Right lobe of liver (tissue), 6 donors: ENCODE measurements around the gene OR2H2. TPM values are rescaled to one million over a fixed set of nuclear protein-coding genes. Genes with fewer than 3 reads are reported as not detected.
A peak's percentile ranks its signal among the peaks of the same experiment; 100 is the strongest.

Source experiments
- ATAC-seq, 4 donors: fragments of 200-7000 bp; cut with Tn5 transposase; one replicate each; pipeline ENCODE4 v1.9.1; 2020; ENCODE audit warnings: mild to moderate bottlenecking in 4 of 4, moderate library complexity in 4 of 4
- DNase-seq, 3 donors: peaks; one replicate each; pipeline ENCODE4 v3.0.0-alpha.2; 2020
- H3K27ac ChIP-seq, 3 donors: fragments of 200-600 bp; one replicate each; pipeline ENCODE4 v1.8.0; 2022
- H3K27me3 ChIP-seq, 2 donors: fragments of 200-600 bp; one replicate each; pipeline ENCODE4 v1.8.0; 2022
- H3K36me3 ChIP-seq, 4 donors: fragments of 200-600 bp; sonication (generic) in 1 of 4; one replicate each; pipeline versions ENCODE4 v1.5.1 to v1.8.0; 2017 to 2022; ENCODE audit warnings: control low read depth in 1 of 4
- H3K4me1 ChIP-seq, 4 donors: fragments of 200-600 bp; sonication (generic) in 1 of 4; one replicate each; pipeline versions ENCODE4 v1.5.1 to v1.8.0; 2017 to 2022; ENCODE audit warnings: control low read depth in 1 of 4
- H3K4me3 ChIP-seq, 3 donors: fragments of 200-600 bp; one replicate each; pipeline ENCODE4 v1.8.0; 2022
- H3K9me3 ChIP-seq, 4 donors: fragments of 200-600 bp; sonication (generic) in 1 of 4; one replicate each; pipeline versions ENCODE4 v1.5.1 to v1.8.0; 2017 to 2022; ENCODE audit warnings: control low read depth in 1 of 4
- POLR2A ChIP-seq: fragments of 450-650 bp; IDR thresholded peaks from one replicate; pipeline ENCODE4 v1.6.1; 2017; ENCODE audit warnings: antibody characterized with exemption, mild to moderate bottlenecking
- WGBS: methylation state at CpG from one replicate; pipeline ENCODE4 v1.1.6; 2018; ENCODE audit warnings: low coverage, low lambda C conversion rate; ENCODE audit not compliant: insufficient coverage; ENCODE audit errors: missing lambda C conversion rate; 5-methylcytosine and 5-hydroxymethylcytosine counted together
- intact Hi-C, 2 donors: fragments of 100-400 bp; cut with DNase I; formaldehyde crosslinking; loops; one replicate each; pipeline versions ENCODE4 v1.11.2 to v1.14.1; 2022
- total RNA-seq, 6 experiments: library from RNA; depleted of rRNA in 2 of 6; stranded (reverse); fragments of >200 nt in 2 of 6; fragmentation: NEBNext Ultra II Directional in 3 of 6; extraction: Animal tissue kit (Norgen Biotek cat#: 25700) in 3 of 6; gene quantifications; one replicate each; pipeline versions ENCODE4 v1.1.0 to v1.2.4, GENCODE V29; 2016 to 2023
- TF ChIP-seq, protein P1 (sequence below), 4 donors: fragments of 200-600 bp in 3 of 4; fragments of 450-650 bp in 1 of 4; IDR thresholded peaks; one replicate each; pipeline versions ENCODE4 v1.5.1 to v1.8.0; 2016 to 2022; ENCODE audit warnings: antibody characterized with exemption in 4 of 4, mild to moderate bottlenecking in 2 of 4
- donor health status: DM: no; HTN: yes; CAD: no.
- donor health status: DM: no; HTN: no; CAD: no.
- donor health status: DM: no; HTN: no; CAD: no.
- donor health status: DM: no; HTN: yes; CAD: no.
- donor health status: DM: no; HTN: yes; CAD: no.

The OR2H2 gene
- total RNA-seq, 6 experiments from 2014 or later, result not detected

DNA sequence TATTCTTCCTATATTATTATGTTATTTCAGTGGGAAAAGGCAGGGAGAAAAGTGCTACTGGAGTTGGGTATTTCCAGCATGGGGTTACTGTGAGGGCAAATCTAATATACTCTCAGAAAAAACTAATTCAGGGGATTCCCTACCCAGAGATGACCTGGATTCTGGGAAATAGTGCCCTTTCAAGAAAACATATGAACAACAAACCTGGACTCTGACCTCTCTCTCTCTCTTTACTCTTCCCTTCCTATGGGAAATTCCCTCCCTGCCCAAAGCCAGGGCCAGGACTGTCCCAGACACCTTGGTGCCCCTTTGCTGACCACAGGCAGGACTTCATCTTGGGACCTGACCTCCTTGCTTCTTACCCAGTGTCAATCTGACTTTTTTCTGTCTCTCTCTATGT lies 23.8 kb upstream of the OR2H2 start:
- no peaks in the 10 kb centered on the region for H3K9me3 ChIP-seq
- peak in 3 of 4 donors; percentile 29 to 80 (median 56) for ATAC-seq
- H3K4me3 ChIP-seq, result no peak overlapping the region

DNA sequence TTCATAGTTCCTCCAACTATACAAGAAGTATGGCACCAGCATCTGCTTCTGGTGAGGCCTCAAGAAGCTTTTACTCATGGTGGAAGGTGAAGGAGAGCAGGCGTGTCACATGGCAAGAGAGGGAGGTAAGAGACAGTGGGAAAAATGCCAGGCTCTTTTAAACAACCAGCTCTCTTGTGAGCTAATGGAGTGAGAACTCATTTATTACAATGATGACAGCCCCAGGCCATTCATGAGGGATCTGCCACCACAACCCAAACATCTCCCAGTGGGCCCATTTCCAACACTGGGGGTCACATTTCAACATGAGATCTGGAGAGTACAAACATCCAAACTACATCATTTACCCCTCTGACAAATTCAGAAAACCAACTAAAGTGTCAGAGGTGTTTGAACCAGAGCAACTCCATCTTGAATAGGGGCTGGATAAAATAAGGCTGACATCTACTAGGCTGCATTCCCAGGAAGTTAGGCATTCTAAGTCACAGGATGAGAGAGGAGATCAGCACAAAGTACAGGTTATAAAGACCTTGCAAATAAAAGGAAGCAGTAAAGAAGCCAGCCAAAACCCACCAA lies 23.2 kb upstream of the OR2H2 start:
- DNase-seq, result no peak
- TF ChIP-seq, protein P1, sequence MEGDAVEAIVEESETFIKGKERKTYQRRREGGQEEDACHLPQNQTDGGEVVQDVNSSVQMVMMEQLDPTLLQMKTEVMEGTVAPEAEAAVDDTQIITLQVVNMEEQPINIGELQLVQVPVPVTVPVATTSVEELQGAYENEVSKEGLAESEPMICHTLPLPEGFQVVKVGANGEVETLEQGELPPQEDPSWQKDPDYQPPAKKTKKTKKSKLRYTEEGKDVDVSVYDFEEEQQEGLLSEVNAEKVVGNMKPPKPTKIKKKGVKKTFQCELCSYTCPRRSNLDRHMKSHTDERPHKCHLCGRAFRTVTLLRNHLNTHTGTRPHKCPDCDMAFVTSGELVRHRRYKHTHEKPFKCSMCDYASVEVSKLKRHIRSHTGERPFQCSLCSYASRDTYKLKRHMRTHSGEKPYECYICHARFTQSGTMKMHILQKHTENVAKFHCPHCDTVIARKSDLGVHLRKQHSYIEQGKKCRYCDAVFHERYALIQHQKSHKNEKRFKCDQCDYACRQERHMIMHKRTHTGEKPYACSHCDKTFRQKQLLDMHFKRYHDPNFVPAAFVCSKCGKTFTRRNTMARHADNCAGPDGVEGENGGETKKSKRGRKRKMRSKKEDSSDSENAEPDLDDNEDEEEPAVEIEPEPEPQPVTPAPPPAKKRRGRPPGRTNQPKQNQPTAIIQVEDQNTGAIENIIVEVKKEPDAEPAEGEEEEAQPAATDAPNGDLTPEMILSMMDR (IDR thresholded peaks at IDR 0.05), result no peak
- TF ChIP-seq POLR2A, result no peak
- no peaks in the 10 kb centered on the region for H3K4me1 ChIP-seq
- no peak overlapping the region for H3K4me3 ChIP-seq
- 71% methylated on average over 1 of the region's 1 CpG for WGBS
- H3K9me3 ChIP-seq, result no peaks in the 10 kb centered on the region
- H3K27me3 ChIP-seq, result no peaks in the 10 kb centered on the region
- intact Hi-C loops, result no loop called here
- H3K27ac ChIP-seq, result no peak overlapping the region
- no peak for ATAC-seq
- no peaks in the 10 kb centered on the region for H3K36me3 ChIP-seq

More for the DNA sequence above, 23.8 kb upstream of the OR2H2 start:
- Histone ChIP-seq H3K27me3 (no peaks in the 10 kb centered on the region), H3K4me1 (no peaks in the 10 kb centered on the region), H3K27ac (no peak overlapping the region), H3K36me3 (no peaks in the 10 kb centered on the region)
- no peak for DNase-seq
- intact Hi-C loops, result no loop called here
- TF ChIP-seq, protein P1 (IDR thresholded peaks at IDR 0.05), result no peak
- TF ChIP-seq POLR2A, result no peak

DNA sequence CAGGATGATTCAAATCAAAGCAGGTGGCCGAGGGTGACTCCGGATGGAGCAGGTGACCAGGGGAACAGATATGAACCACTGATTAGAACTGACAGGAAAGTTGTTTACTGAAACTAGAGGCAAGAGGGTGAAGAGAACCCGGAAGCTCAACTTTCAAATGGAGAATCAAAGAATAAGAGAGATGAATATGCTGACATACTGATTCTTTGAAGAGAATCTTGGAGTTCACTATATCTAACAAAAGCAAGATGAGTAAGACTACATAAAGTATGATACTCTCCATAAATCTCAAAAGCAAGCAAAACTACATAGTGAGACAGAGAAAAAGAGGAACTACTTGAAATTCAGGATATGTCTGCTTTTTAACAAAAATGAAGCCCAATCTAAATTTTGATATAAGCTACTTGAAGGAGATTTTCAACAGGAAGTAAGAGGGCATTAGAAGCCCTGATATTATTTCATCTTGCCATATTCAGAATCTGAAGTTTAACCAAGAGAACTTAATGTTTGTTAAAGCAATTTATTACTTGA lies 21.4 kb upstream of the OR2H2 start:
- H3K27ac ChIP-seq, result no peak overlapping the region
- TF ChIP-seq POLR2A, result no peak
- TF ChIP-seq, protein P1 (IDR thresholded peaks at IDR 0.05), result no peak
- intact Hi-C loops, result no loop called here
- no peak overlapping the region for H3K4me3 ChIP-seq
- no peaks in the 10 kb centered on the region for H3K4me1 ChIP-seq
- H3K36me3 ChIP-seq, result no peaks in the 10 kb centered on the region
- DNase-seq (no peak), ATAC-seq (no peak)
- H3K27me3 ChIP-seq, result no peaks in the 10 kb centered on the region
- no peaks in the 10 kb centered on the region for H3K9me3 ChIP-seq
- 36% methylated on average over 3 of the region's 3 CpGs for WGBS

DNA sequence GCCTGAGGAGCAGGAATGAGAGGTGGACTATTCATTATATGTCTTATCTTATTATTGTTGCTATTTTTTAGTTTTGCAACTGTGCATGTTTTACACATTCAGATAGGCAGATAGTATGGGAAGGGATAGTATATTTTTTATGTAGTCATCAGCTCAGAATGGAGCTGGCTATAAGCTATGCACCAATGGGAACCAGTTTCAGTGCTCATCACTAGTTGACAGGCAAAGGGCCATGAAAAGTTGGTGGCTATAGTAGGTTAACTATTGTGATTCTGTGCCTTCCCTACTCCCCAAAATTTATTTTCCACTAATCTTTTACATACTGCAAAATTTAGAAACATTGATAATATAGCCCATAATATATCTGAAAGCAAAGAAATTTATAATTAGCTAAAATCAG lies 20.0 kb upstream of the OR2H2 start:
- Histone ChIP-seq H3K9me3 (no peaks in the 10 kb centered on the region), H3K4me3 (no peak overlapping the region), H3K27ac (no peak overlapping the region), H3K27me3 (no peaks in the 10 kb centered on the region), H3K4me1 (no peaks in the 10 kb centered on the region), H3K36me3 (no peaks in the 10 kb centered on the region)
- TF ChIP-seq POLR2A, result no peak
- TF ChIP-seq, protein P1 (IDR thresholded peaks at IDR 0.05), result no peak
- DNase-seq (no peak), ATAC-seq (no peak)
- intact Hi-C loops, result no loop called here

DNA sequence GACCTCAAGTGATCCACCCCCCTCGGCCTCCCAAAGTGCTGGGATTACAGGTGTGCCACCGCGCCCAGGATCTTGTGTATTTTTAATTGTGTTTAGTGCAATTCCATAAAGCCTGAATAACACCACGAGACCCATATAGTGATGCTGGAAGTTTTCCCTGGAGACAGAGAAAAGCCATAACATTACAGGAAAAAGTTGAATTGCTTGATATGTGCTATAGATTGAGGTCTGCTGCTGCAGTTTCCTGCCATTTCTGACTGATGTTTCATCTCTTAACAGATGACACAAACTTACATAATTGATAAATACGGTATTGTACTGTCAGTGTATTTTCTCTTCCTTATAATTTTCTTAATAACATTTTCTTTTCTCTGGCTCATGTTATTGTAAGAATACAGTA lies 18.1 kb upstream of the OR2H2 start:
- ATAC-seq (no peak), DNase-seq (no peak)
- no peaks in the 10 kb centered on the region for H3K4me1 ChIP-seq
- no peaks in the 10 kb centered on the region for H3K27me3 ChIP-seq
- intact Hi-C loops, result no loop called here
- TF ChIP-seq, protein P1 (IDR thresholded peaks at IDR 0.05), result no peak
- H3K4me3 ChIP-seq, result no peak overlapping the region
- no peaks in the 10 kb centered on the region for H3K9me3 ChIP-seq
- no peaks in the 10 kb centered on the region for H3K36me3 ChIP-seq
- H3K27ac ChIP-seq, result no peak overlapping the region
- 72% methylated on average over 5 of the region's 5 CpGs for WGBS
